Neural progenitor cell (in vitro differentiated cells): ENCODE results near the gene SYNCRIP. TPM values are rescaled to one million over a fixed set of nuclear protein-coding genes. Genes with fewer than 3 reads are reported as not detected.

Experiments used
- DNase-seq: peaks from one replicate; pipeline ENCODE4 v3.0.0-alpha.2; 2016; ENCODE audit warnings: low spot score
- H2AFZ ChIP-seq: fragments of 200-600 bp; sonication (generic); replicated peaks from 2 replicates; pipeline ENCODE4 v1.6.1; 2016; ENCODE audit warnings: antibody characterized with exemption
- H3F3A ChIP-seq: fragments of 200-600 bp; sonication (generic); 2 replicates; pipeline ENCODE4 v1.6.1; 2016; ENCODE audit warnings: antibody characterized with exemption, low read depth
- H3K27ac ChIP-seq: fragments of 200-600 bp; sonication (generic); 2 replicates; pipeline ENCODE4 v1.5.1; 2016; ENCODE audit warnings: mild to moderate bottlenecking
- H3K27me3 ChIP-seq: fragments of 200-600 bp; sonication (generic); 2 replicates; pipeline ENCODE4 v1.6.1; 2016; ENCODE audit warnings: mild to moderate bottlenecking, moderate library complexity
- H3K36me3 ChIP-seq: fragments of 200-600 bp; sonication (generic); 2 replicates; pipeline ENCODE4 v1.5.1; 2016
- H3K4me1 ChIP-seq: fragments of 200-600 bp; sonication (generic); 2 replicates; pipeline ENCODE4 v1.6.1; 2016; ENCODE audit warnings: mixed run types
- H3K4me2 ChIP-seq: fragments of 200-600 bp; sonication (generic); 2 replicates; pipeline ENCODE4 v1.6.1; 2016
- H3K4me3 ChIP-seq: fragments of 200-600 bp; sonication (generic); 2 replicates; pipeline ENCODE4 v1.5.1; 2016
- H3K79me2 ChIP-seq: fragments of 200-600 bp; sonication (generic); 2 replicates; pipeline ENCODE4 v1.6.1; 2016; ENCODE audit warnings: low read depth
- H3K9ac ChIP-seq: fragments of 200-600 bp; sonication (generic); 2 replicates; pipeline ENCODE4 v1.6.1; 2016
- H3K9me3 ChIP-seq: fragments of 200-600 bp; sonication (generic); 2 replicates; pipeline ENCODE4 v1.5.1; 2016; ENCODE audit warnings: low read depth
- H4K20me1 ChIP-seq: fragments of 200-600 bp; sonication (generic); 2 replicates; pipeline ENCODE4 v1.6.1; 2016; ENCODE audit warnings: low read depth
- H3K27ac Mint-ChIP-seq: 3 replicates; pipeline ENCODE4 v1.8.0; 2021; ENCODE audit warnings: mixed read lengths
- H3K27me3 Mint-ChIP-seq: 2 replicates; pipeline ENCODE4 v1.8.0; 2022; ENCODE audit warnings: low read depth, mild to moderate bottlenecking, inconsistent platforms, moderate library complexity, mixed read lengths; ENCODE audit not compliant: insufficient read depth
- H3K36me3 Mint-ChIP-seq: 3 replicates; pipeline ENCODE4 v1.8.0; 2021; ENCODE audit warnings: mixed read lengths
- H3K4me1 Mint-ChIP-seq: 3 replicates; pipeline ENCODE4 v1.8.0; 2021; ENCODE audit warnings: mixed read lengths
- H3K4me3 Mint-ChIP-seq: 3 replicates; pipeline ENCODE4 v1.8.0; 2021; ENCODE audit warnings: mild to moderate bottlenecking, moderate library complexity, mixed read lengths
- H3K9me3 Mint-ChIP-seq: 3 replicates; pipeline ENCODE4 v1.8.0; 2020; ENCODE audit warnings: mixed read lengths
- CTCF ChIP-seq: fragments of 200-600 bp; sonication (generic); IDR thresholded peaks from 2 replicates; pipeline ENCODE4 v1.5.1; 2017; ENCODE audit warnings: antibody characterized with exemption, mild to moderate bottlenecking
- EZH2 ChIP-seq: fragments of 200-600 bp; sonication (generic); IDR thresholded peaks from 2 replicates; pipeline ENCODE4 v1.6.1; 2017; ENCODE audit warnings: antibody characterized with exemption, mild to moderate bottlenecking, moderate library complexity
- EZH2phosphoT487 ChIP-seq: fragments of 200-600 bp; sonication (generic); IDR thresholded peaks from 2 replicates; pipeline ENCODE4 v1.6.1; 2017; ENCODE audit warnings: antibody characterized with exemption
- total RNA-seq: library from RNA; depleted of rRNA; stranded (reverse); fragments of >200 nt; gene quantifications from 2 replicates; pipeline ENCODE4 v1.2.3, GENCODE V29; 2015; ENCODE audit warnings: low replicate concordance

Gene SYNCRIP
- total RNA-seq, 1 donor from 2014 or later, result 150 TPM

GRCh38 chr6:85610182-85610895 lies 32.3 kb downstream of the SYNCRIP start:
- H3K27me3 Mint-ChIP-seq, result no peaks in the 10 kb centered on the region

GRCh38 chr6:85602100-85602499 lies 40.6 kb downstream of the SYNCRIP start:
- H3K79me2 ChIP-seq, result no peaks in the 10 kb centered on the region
- H3K9ac ChIP-seq, result no peak overlapping the region

More at GRCh38 chr6:85610182-85610895, 32.3 kb downstream of the SYNCRIP start:
- H3K27ac Mint-ChIP-seq, result no peak overlapping the region
- Histone ChIP-seq H3K36me3 (peaks cover 49% of the 10 kb centered on the region), H3K4me3 (no peak overlapping the region), H3K27me3 (no peaks in the 10 kb centered on the region), H3K79me2 (peaks cover 10% of the 10 kb centered on the region), H3K9me3 (no peaks in the 10 kb centered on the region), H3F3A (peaks cover 47% of the 10 kb centered on the region), H3K4me1 (no peaks in the 10 kb centered on the region), H3K4me2 (no peak overlapping the region), H3K9ac (no peak overlapping the region), H4K20me1 (peaks cover 15% of the 10 kb centered on the region), H3K27ac (no peak overlapping the region), H2AFZ (no peak overlapping the region)
- TF ChIP-seq EZH2phosphoT487 (no peak), CTCF (no peak), EZH2 (no peak)
- H3K9me3 Mint-ChIP-seq, result no peaks in the 10 kb centered on the region
- no peak for DNase-seq
- H3K36me3 Mint-ChIP-seq, result peaks cover 31% of the 10 kb centered on the region
- no peak overlapping the region for H3K4me3 Mint-ChIP-seq
- H3K4me1 Mint-ChIP-seq, result no peaks in the 10 kb centered on the region

GRCh38 chr6:85600713-85601313 lies 41.9 kb downstream of the SYNCRIP start:
- Mint-ChIP-seq H3K4me3 (no peak overlapping the region), H3K9me3 (no peaks in the 10 kb centered on the region), H3K27me3 (no peaks in the 10 kb centered on the region), H3K27ac (no peak overlapping the region), H3K36me3 (no peaks in the 10 kb centered on the region), H3K4me1 (no peaks in the 10 kb centered on the region)
- Histone ChIP-seq H3K4me1 (no peaks in the 10 kb centered on the region), H3K4me3 (no peak overlapping the region), H3F3A (peaks cover 50% of the 10 kb centered on the region), H3K4me2 (no peak overlapping the region), H3K36me3 (no peaks in the 10 kb centered on the region), H3K9ac (no peak overlapping the region), H3K27me3 (peaks cover 8% of the 10 kb centered on the region), H3K9me3 (no peaks in the 10 kb centered on the region), H3K79me2 (no peaks in the 10 kb centered on the region), H2AFZ (no peak overlapping the region), H3K27ac (no peak overlapping the region), H4K20me1 (no peaks in the 10 kb centered on the region)
- no peak for TF ChIP-seq EZH2
- TF ChIP-seq EZH2phosphoT487, result no peak
- no peak for TF ChIP-seq CTCF
- DNase-seq, result no peak

More at GRCh38 chr6:85602100-85602499, 40.6 kb downstream of the SYNCRIP start:
- Histone ChIP-seq H3K9me3 (no peaks in the 10 kb centered on the region), H4K20me1 (no peaks in the 10 kb centered on the region), H3F3A (peaks cover 56% of the 10 kb centered on the region), H3K36me3 (no peaks in the 10 kb centered on the region), H3K27ac (no peak overlapping the region), H3K4me1 (no peaks in the 10 kb centered on the region), H2AFZ (no peak overlapping the region), H3K27me3 (no peaks in the 10 kb centered on the region), H3K4me2 (no peak overlapping the region), H3K4me3 (no peak overlapping the region)
- Mint-ChIP-seq H3K27me3 (no peaks in the 10 kb centered on the region), H3K36me3 (no peaks in the 10 kb centered on the region), H3K9me3 (no peaks in the 10 kb centered on the region), H3K27ac (no peak overlapping the region), H3K4me3 (no peak overlapping the region), H3K4me1 (no peaks in the 10 kb centered on the region)
- no peak for TF ChIP-seq EZH2phosphoT487
- no peak for TF ChIP-seq CTCF
- TF ChIP-seq EZH2, result no peak
- DNase-seq, result no peak
